GM18873 (cell line): ENCODE results near the gene HOXD10.

Experiments
- ATAC-seq: cut with Tn5 transposase; IDR thresholded peaks from one replicate; pipeline ENCODE4 v1.9.1; 2021; ENCODE audit warnings: mild to moderate bottlenecking, moderate library complexity, moderate number of reproducible peaks; ENCODE audit not compliant: unreplicated experiment, low FRiP score

The HOXD10 gene

DNA sequence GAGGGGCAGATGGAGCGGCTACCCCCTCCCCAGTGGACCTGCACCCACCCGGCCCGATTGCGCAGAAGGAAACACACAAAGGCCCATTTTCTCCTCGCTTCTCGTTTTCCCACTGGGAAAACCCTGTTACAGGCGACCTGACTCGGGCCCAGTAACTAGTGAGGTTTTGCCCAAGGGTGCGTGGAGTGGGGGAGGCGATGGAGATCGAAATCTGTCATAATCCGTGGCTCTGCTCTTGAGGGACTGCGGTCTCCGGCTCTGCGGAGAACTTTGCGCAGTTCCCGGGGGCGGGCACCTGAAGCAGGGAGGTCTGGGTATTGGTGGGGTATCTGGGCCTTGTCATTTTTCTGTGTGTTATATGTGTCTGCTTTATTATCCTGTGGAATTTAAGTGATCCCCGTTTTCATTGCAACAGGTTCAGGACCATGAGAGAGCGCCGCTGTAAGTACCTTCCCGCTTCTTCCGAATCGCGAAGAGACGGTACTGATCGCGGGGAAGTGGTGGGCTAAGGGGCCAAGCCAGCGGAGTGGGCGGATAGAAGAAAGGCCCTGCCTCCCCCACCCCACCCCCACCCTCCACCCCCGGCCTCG, 30.7 kb downstream of the HOXD10 start:
- no peak for ATAC-seq

DNA sequence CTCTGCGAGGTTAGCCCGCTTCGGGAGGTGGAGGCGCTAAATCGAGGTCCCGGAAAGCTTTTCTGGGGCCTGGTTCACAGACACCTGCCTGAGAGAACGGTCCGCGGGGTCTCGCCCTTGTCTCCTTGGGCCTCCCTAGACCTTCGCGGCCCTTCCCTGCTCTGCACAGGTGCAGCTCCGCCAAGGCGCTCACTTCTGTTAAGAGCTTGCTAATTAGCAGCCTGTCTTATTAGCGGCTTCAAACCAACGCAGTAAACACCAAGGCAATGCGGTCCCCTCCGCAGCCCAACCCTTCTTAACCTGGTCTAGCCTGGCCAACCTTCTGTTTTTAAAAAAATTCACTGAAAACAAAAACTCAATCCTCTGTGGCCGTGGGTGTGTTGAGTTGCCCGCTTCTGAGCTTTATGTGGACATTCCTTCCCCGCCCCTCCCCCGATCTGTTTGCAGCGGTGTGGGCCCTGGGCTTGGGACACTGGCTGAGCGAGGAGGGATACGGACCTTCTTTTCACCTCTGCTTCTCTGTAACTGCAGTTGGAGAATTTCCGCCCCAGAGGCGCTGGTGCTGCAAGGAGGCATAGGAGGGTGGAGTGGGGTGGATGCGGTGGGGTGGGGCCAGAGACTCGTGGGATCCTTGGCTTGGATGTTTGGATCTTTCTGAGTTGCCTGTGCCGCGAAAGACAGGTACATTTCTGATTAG, 31.4 kb downstream of the HOXD10 start:
- ATAC-seq = no peak

DNA sequence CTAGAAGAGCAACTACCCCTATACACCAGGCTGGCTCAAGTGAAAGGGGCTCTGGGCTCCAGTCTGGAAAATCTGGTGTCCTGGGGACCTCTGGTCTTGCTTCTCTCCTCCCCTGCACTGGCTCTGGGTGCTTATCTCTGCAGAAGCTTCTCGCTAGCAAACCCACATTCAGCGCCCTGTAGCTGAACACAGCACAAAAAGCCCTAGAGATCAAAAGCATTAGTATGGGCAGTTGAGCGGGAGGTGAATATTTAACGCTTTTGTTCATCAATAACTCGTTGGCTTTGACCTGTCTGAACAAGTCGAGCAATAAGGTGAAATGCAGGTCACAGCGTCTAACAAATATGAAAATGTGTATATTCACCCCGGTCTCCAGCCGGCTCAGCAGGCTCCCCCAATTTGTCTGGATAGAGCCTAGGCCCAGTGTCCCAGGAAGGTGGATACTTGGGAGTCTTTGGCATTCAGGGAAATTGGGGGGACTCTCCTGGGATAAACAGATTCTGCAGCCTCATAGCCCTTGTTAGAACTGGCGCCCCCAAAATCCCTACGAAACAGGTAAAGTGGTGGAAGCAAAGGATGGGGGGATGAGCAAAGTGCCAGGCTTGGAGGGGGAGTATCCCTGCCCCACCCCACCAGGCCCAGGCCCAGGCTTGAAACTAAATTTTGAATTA, 32.3 kb downstream of the HOXD10 start:
- ATAC-seq = no peak

DNA sequence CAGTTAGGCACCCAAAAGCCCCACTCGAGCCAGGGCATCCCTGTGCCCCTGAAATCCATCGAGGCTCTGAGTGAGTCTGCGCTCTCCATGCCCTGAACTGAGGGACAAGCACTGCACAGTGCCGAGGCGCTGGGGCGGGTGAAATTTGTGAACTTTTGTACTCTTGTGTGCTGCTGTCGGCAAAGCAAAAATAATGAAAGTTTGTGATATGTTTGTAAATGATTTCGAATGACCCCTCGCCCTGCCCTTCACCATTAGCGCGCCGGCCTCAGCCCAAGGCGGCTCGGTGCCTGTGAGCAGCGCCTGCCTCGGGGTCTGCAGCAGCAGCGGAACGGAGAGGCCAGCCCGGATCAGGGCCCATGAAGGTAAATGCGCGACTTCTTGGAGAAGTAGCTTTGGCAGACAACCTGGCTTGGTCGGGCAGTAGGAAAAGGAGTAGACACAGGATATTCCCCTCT, 32.9 kb downstream of the HOXD10 start:
- no peak for ATAC-seq

DNA sequence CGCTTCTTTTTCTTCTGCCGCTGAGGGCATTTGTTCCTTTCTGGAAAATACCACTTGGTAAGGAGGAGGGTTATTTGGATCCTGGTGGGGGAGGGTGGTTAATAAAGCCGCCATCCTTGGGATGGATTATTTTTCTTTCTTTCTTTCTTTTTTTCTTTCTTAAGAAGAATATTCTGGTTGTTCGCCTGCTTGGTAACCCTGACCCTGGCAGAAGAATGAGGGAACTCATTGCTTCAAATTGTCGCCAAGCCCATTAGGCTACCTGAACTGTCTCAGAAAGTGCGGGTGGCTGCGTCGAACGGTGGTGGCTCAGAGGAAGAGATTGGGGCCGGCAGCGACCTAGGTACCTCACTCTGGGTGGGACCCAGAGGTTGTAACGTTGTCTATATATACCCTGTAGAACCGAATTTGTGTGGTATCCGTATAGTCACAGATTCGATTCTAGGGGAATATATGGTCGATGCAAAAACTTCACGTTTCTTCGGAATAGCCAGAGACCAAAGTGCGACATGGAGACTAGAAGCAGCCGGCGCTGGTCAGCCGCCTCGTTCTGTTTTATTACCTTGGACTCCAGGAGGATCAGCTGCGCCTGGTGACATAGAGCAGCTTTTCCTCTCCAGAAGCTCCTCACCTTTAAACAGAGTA, 33.5 kb downstream of the HOXD10 start:
- ATAC-seq = no peak

DNA sequence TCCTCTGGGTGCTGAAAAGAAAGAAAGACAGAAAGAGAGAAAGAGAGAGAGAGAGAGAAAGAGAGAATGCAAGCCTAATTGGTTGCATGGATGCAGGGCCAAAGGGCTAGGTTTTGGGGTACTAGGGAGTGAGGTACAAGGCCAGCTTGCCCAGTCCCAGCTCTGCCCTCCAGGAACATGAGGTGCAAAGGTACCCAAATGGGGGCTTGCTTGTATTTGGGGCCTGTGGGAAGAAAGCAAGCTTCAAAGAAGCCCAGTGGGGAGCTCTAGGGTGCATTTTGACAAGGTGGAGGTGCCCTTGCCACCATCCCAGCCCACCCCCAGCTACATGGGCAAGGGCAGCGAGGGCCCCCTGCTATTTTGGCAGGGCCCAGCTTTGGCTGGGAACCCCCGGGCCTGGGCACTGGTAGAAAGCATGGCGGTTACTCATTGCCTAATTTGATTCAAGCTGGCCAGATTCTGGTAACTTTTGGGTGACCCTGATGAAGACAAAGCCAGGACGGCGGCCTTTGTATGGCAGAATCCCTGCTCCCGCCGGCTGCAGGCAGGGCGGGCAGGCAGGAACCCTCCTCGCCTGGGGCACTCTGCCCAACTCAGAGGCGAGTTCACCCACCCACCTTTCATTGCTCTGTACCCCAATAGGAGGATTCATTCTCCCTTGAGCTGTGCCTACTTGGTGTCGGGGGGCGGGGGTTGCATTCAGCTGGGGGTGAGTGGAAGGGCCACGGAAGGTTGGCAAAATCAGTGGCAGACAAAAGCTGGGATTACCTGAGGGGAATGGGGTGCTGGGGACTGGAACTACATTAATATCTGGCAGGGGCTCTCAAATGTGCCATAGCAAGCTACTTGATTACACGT, 34.2 kb downstream of the HOXD10 start:
- ATAC-seq = no peak

- ATAC-seq = no peak
Measured at GRCh38 chr2:176151442-176152287, 35.1 kb downstream of the HOXD10 start, which contains the start of gene HOXD4. HOXD4 (plus strand) TSS chr2:176151550; CDS start chr2:176151634, 84 bp downstream.

- no peak for ATAC-seq
Measured at GRCh38 chr2:176152350-176153181, 36.0 kb downstream of the HOXD10 start.

- no peak for ATAC-seq
Measured at GRCh38 chr2:176154576-176155252, 38.1 kb downstream of the HOXD10 start.

DNA sequence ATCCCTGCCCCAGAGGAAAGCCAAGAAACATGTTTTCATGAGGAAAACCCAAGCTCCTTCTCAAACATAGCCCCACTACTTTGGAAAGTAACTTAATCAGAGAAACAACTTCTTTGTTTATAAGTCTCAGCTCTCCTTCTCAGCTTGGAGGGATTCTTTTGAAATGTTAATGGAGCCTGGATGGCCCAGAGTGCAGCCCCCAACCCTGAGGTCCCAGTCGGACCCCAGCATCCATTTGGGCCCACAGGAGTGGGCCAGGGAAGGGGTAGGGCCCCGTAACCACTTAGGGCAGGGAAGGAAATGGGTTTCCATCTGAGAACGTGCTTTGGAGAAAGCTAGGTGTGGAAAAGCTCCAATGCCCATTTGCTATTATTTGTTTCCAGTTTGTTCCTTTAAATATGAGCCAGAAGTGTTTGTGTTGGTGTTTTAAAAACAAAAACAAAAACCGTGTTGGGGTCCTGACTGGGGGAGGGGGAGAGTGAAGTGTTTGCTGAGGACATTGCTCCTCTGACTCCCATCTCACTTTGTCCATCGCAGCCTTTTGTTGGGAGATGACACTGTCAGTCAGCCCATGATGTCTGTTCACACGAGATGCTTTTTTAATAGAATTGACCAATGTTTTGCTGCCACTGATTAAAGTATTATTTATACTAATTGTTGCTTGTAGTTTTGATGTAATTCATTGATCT, 38.9 kb downstream of the HOXD10 start:
- no peak for ATAC-seq

DNA sequence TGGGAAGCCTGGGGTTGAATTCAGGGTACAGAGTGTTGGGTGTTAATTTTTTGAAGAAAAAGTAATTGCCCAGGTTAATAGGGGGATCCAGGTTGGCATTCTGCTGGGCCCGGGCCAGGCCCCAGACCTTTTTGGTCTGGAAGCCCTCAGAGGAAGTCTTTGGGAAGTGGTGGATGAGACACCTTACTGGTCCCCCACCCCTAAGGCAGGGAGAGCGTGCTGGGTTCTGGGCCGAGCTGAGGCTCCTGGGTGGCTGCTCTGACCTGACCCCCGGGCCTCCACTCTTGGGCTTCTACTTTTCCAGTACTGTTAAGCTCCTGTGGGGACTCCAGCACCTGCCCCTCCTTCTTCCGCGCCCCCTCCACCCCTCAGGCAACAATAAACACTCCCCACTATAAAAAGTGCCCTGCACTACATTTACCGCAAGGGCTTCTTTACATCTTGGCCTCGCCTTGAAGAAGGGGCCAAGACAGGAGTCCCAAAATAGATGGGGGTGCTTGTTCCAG, 39.8 kb downstream of the HOXD10 start:
- no peak for ATAC-seq

DNA sequence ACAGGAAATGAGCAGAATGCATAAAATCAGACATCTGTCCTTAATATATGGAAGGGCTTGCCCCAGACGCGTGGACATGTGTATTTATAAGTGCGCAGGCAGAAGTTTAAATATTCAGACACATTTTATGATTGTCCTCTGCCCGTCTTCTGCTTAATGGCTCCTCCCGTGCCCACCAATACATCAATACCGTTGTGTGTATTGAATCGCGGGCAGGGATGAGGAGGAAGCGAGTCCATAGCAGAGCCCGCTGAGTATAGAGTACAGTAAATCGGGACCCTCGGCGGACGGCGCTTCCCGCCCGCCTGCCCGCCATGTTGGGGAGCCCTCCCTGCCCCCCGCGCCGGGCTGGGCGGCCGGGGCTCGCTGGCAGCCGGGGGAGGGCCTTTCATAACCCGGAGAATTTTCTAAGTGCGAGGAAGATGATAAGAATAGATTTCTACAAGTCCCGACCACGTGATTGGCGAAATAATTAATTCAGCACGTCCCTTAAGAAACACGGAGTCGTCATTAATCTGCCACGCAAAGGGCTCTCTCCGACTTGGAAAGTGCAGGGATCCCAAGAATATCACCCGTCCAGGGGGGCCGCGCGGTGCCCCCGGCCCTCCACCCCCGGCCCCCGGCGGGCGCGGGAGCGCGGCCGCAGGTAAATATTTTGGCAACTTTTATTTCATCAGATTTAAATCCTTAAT, 40.4 kb downstream of the HOXD10 start, which contains the start of gene HOXD3:
Gene HOXD3 (plus strand): TSS at position 501 of the 692 bp plus-strand sequence. CDS start 11,808 bp downstream, outside the sequence.
- ATAC-seq = no peak

- ATAC-seq = no peak
Measured at GRCh38 chr2:176157499-176158185, 41.1 kb downstream of the HOXD10 start.

GRCh38 chr2:176158186-176158591, 41.6 kb downstream of the HOXD10 start:
- ATAC-seq = no peak

- no peak for ATAC-seq
Measured at GRCh38 chr2:176158855-176159662, 42.5 kb downstream of the HOXD10 start.
